ENCODE data around the gene ARHGEF26.

GRCh38 chr3:154129625-154130024 is 8.4 kb downstream of the ARHGEF26 start:
- no peak for TF ChIP-seq CTCF (IDR thresholded peaks at IDR 0.05)
- TF ChIP-seq POLR2A (IDR thresholded peaks at IDR 0.05): no peak

Measured in body of pancreas (tissue), 4 donors.